Measurements from ENCODE around the gene SLC7A5. TPM values are rescaled to one million over a fixed set of nuclear protein-coding genes. Genes with fewer than 3 reads are reported as not detected.
"Not testable (repeated sequence)": the region's sequence is repeated elsewhere in the genome, so short reads cannot be mapped to it uniquely, and the experiment has no call there.

The SLC7A5 gene
- total RNA-seq, 2 donors from 2014 or later: 374 to 588 TPM

DNA sequence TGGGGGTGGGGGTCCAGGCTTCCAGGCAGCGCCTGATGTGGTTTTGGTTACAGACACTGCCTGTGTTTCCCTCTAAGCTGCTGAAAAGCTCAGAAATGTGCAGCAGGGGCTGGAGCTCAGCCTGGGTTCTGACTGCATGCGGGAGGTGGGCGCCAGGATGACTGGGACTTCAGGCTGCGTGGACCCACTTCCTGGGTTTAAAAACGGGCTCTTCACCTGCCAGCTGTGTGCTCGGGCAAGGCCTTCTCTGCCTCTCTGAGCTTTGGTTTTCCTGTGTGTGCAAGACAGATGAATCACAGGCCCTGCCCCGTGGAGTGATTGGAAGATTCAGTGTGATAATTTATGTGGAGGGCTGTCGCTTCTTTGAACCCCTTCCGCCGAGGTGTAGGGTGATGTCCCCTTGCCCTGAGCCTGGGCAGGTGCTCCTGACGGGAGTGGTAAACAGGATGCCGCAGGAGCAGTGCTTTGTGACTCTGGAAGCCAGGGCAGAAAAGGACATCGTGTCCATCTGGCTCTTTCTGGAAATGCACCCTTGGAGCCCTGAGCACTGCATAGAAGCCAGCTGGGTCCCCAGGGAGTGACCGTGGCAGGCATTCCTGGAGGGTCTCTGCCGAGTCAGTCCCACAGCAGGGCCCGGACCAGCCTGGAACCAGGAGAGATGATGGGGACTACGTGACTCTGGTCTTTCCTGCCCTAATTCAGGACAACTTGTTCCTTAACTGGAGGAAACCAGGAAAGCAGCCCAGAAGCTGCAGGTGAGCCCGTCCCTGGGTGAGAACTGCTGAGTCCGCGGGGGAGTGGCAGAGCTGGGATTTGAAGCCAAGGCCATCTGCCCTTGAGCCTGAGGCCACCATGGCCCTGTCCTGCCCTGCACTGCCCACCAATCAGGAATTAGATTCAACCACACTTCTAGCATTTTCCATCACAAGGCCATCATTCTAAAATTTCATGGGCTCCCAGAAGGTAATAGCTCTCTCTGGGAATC is 28.5 kb upstream of the SLC7A5 start:
- Histone ChIP-seq H3K9me3 (ENCODE audit: control insufficient read depth, low read length) (no peaks in the 10 kb centered on the region), H3K4me1 (ENCODE audit: control insufficient read depth, insufficient read depth, low read length) (no peaks in the 10 kb centered on the region), H3K36me3 (ENCODE audit: control insufficient read depth, insufficient read depth, low read length) (no peaks in the 10 kb centered on the region), H3K27me3 (ENCODE audit: control insufficient read depth, insufficient read depth, low read length, poor library complexity, severe bottlenecking) (no peaks in the 10 kb centered on the region), H3K4me3 (ENCODE audit: low read length) (no peak overlapping the region), H3K9ac (ENCODE audit: extremely low read depth, low read length, poor library complexity, severe bottlenecking) (no peak overlapping the region), H3K27ac (ENCODE audit: low read depth, low read length) (no peak overlapping the region)
- TF ChIP-seq CTCF (conservative IDR thresholded peaks at IDR 0.05): no peak
- no peak overlapping the region for H3K27ac Mint-ChIP-seq
- no peaks in the 10 kb centered on the region for H3K36me3 Mint-ChIP-seq (ENCODE audit: low read depth)
- no peak for DNase-seq
- no peaks in the 10 kb centered on the region for H3K4me1 Mint-ChIP-seq
- no peaks in the 10 kb centered on the region for H3K27me3 Mint-ChIP-seq (ENCODE audit: insufficient read depth)
- 92% methylated on average over 16 to 20 of the region's 20 CpGs for WGBS, 2 experiments (ENCODE audit: insufficient coverage in 1 of 2, insufficient read length in 1 of 2)
- H3K4me3 Mint-ChIP-seq: no peak overlapping the region
- H3K9me3 Mint-ChIP-seq: no peaks in the 10 kb centered on the region

DNA sequence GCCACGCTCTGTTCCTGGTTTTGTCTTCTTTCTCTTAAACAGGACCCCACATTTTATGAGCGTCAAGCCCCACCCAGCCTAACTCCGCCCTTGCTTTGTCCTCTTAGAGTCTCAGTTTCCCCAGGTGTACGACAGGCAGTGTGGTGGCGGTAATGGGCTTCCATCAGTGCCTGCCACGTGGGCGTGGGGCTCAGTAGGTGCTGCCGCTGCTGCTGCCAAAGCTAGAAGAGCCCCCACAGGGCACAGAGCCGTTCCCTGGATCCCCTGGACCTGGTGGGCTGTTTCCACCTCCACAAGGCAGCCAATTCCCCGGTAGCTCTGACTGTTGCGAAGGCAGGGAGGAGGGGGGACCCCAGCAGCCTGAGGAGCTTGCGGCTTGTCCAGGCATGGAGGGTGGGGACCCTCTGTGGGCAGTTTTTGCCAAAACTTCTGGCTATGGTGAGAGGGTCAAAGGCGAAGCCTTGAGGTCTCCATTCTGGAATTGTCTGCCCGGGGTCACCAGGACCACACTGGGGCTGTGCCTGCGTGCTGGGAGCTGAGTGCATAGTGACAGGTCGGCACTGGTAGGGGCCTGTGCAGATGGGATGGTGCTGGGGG is 27.7 kb upstream of the SLC7A5 start:
- H3K4me3 ChIP-seq (ENCODE audit: low read length); H3K9me3 ChIP-seq (ENCODE audit: control insufficient read depth, low read length); DNase-seq; H3K4me1 ChIP-seq (ENCODE audit: control insufficient read depth, insufficient read depth, low read length); H3K36me3 ChIP-seq (ENCODE audit: control insufficient read depth, insufficient read depth, low read length); H3K27ac Mint-ChIP-seq; H3K4me3 Mint-ChIP-seq; H3K27me3 ChIP-seq (ENCODE audit: control insufficient read depth, insufficient read depth, low read length, poor library complexity, severe bottlenecking); H3K36me3 Mint-ChIP-seq (ENCODE audit: low read depth); H3K4me1 Mint-ChIP-seq; H3K27me3 Mint-ChIP-seq (ENCODE audit: insufficient read depth); H3K9ac ChIP-seq (ENCODE audit: extremely low read depth, low read length, poor library complexity, severe bottlenecking); H3K9me3 Mint-ChIP-seq; H3K27ac ChIP-seq (ENCODE audit: low read depth, low read length): not testable (repeated sequence)
- 92% methylated on average over 6 to 16 of the region's 16 CpGs for WGBS, 2 experiments (ENCODE audit: insufficient coverage in 1 of 2, insufficient read length in 1 of 2)

DNA sequence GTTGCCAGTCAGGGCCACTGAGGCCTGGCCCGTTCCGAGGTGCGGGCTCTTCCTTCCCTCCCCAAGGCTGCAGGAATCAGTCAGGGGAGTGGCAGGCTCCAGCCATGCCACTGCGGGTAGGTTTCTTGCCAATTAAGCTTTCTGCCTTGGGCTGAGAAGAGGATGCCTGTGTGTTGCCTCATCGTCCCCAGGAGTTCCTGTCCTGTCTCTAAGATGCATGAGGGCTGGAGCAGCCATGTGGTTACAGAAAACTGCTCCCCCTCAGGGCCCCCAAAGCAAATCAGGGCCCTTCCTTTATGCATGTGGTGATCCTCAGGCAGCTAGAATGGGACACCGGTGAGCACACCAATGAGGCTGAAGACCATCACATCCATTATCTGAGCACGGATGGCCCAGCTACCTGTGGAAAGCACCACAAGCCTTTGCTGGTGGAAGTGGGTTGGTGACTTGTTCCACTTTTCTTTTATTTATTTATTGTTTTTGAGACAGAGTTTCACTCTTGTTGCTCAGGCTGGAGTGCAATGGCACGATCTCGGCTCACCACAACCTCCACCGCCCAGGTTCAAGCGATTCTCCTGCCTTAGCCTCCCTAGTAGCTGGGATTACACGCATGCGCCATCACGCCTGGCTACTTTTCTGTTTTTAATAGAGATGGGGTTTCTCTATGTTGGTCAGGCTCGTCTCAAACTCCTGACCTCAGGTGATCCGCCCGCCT is 27.0 kb upstream of the SLC7A5 start:
- H3K9me3 Mint-ChIP-seq; H3K4me1 ChIP-seq (ENCODE audit: control insufficient read depth, insufficient read depth, low read length); H3K4me3 Mint-ChIP-seq; H3K27ac ChIP-seq (ENCODE audit: low read depth, low read length); H3K27me3 Mint-ChIP-seq (ENCODE audit: insufficient read depth); H3K4me3 ChIP-seq (ENCODE audit: low read length); H3K4me1 Mint-ChIP-seq; H3K36me3 Mint-ChIP-seq (ENCODE audit: low read depth); H3K9me3 ChIP-seq (ENCODE audit: control insufficient read depth, low read length); H3K27me3 ChIP-seq (ENCODE audit: control insufficient read depth, insufficient read depth, low read length, poor library complexity, severe bottlenecking); H3K9ac ChIP-seq (ENCODE audit: extremely low read depth, low read length, poor library complexity, severe bottlenecking); DNase-seq; H3K27ac Mint-ChIP-seq; H3K36me3 ChIP-seq (ENCODE audit: control insufficient read depth, insufficient read depth, low read length): not testable (repeated sequence)
- 89 to 92% methylated on average over 14 to 16 of the region's 17 CpGs for WGBS, 2 experiments (ENCODE audit: insufficient coverage in 1 of 2, insufficient read length in 1 of 2)
